Fibroblast of lung (primary cell): ENCODE results near the gene GNS. TPM values are rescaled to one million over a fixed set of nuclear protein-coding genes. Genes with fewer than 3 reads are reported as not detected.

Experiments used
- DNase-seq, 2 donors: peaks; one replicate each; pipeline versions ENCODE4 v3.0.0 to v3.0.0-alpha.2; 2010; ENCODE audit warnings: low read depth in 2 of 2
- H2AFZ ChIP-seq: 2 replicates; pipeline ENCODE4 v1.5.1; 2012; ENCODE audit warnings: low read length, control low read depth, inconsistent platforms
- H3K27ac ChIP-seq: 2 replicates; pipeline ENCODE4 v1.5.1; 2011; ENCODE audit warnings: low read length, control low read depth; ENCODE audit not compliant: insufficient read depth
- H3K27me3 ChIP-seq: 2 replicates; pipeline ENCODE4 v1.5.1; 2011; ENCODE audit warnings: mild to moderate bottlenecking, low read length; ENCODE audit not compliant: control insufficient read depth, insufficient read depth
- H3K36me3 ChIP-seq: 2 replicates; pipeline ENCODE4 v1.5.1; 2011; ENCODE audit warnings: low read length; ENCODE audit not compliant: control insufficient read depth, insufficient read depth
- H3K4me1 ChIP-seq: 2 replicates; pipeline ENCODE4 v1.5.1; 2011; ENCODE audit warnings: low read length; ENCODE audit not compliant: control insufficient read depth, insufficient read depth; ENCODE audit errors: extremely low read depth
- H3K4me2 ChIP-seq: 2 replicates; pipeline ENCODE4 v1.5.1; 2011; ENCODE audit warnings: low read length, control low read depth; ENCODE audit not compliant: insufficient read depth; ENCODE audit errors: extremely low read depth
- H3K4me3 ChIP-seq, 4 experiments: fragments of 200-600 bp in 1 of 4; sonication (generic) in 1 of 4; replicated peaks in 1 of 4; 2 replicates each; pipeline ENCODE4 v1.5.1; 2011 to 2016; ENCODE audit warnings: low read length in 4 of 4, low read depth in 3 of 4, mild to moderate bottlenecking in 3 of 4, control low read depth in 2 of 4, inconsistent platforms in 1 of 4, mixed read lengths in 1 of 4; ENCODE audit not compliant: insufficient read depth in 1 of 4; ENCODE audit errors: control extremely low read depth in 1 of 4
- H3K79me2 ChIP-seq: 2 replicates; pipeline ENCODE4 v1.5.1; 2012; ENCODE audit warnings: mild to moderate bottlenecking, low read length, inconsistent platforms; ENCODE audit not compliant: control insufficient read depth, insufficient read depth
- H3K9ac ChIP-seq: 2 replicates; pipeline ENCODE4 v1.5.1; 2011; ENCODE audit warnings: mild to moderate bottlenecking, low read length, control low read depth; ENCODE audit not compliant: insufficient read depth
- H3K9me3 ChIP-seq: 2 replicates; pipeline ENCODE4 v1.5.1; 2012; ENCODE audit warnings: low read depth, low read length; ENCODE audit not compliant: control insufficient read depth, insufficient read depth
- H4K20me1 ChIP-seq: 2 replicates; pipeline ENCODE4 v1.5.1; 2011; ENCODE audit warnings: low read length; ENCODE audit not compliant: control insufficient read depth, insufficient read depth; ENCODE audit errors: extremely low read depth
- EZH2 ChIP-seq: IDR thresholded peaks from 2 replicates; pipeline ENCODE4 v1.5.1; 2012; ENCODE audit warnings: low read length, control low read depth, mild to moderate bottlenecking; ENCODE audit errors: missing control alignments
- polyA plus RNA-seq, 2 donors: library from polyadenylated mRNA; depleted of rRNA in 1 of 2; stranded (reverse) in 1 of 2; unstranded in 1 of 2; fragments of >200 nt; gene quantifications; 2 replicates each; pipeline ENCODE4 v1.2.1, GENCODE V29; 2011 to 2012; ENCODE audit warnings: missing spikeins in 1 of 2
- total RNA-seq: library from RNA; depleted of rRNA; stranded (reverse); fragments of >200 nt; gene quantifications from 2 replicates; pipeline ENCODE4 v1.2.1, GENCODE V29; 2014
- TF ChIP-seq, protein P1 (sequence below), 2 donors: IDR thresholded peaks in 1 of 2; conservative IDR thresholded peaks in 1 of 2; 1 replicate in 1 of 2; 2 replicates in 1 of 2; pipeline ENCODE4 v1.5.1; 2011 to 2012; ENCODE audit warnings: low read length in 2 of 2, control low read depth in 1 of 2, inconsistent platforms in 1 of 2, low read depth in 1 of 2, mild to moderate bottlenecking in 1 of 2

Gene GNS
- total and polyA plus RNA-seq, 2 donors (not counting 1 experiment from before 2014, with no cell fraction given), result 219 to 249 TPM

DNA sequence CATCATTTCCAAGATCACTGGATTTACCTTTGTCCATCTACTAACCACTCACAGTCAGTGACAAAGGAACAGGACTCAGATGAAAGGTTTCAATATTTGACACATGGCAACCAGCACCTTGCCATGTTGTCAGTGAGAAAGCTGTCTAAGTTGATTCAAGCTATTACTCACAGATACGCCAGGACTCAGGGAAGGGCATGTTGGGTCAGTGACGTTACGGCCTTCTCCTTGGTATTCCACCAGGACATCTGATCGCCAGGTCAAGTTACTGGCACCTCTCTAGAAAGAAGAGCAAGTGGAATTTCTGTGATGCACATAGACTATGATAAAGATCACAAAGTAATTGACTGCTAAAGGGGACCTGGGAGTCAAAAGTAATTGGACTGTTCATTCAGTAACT lies 36.4 kb downstream of the GNS start:
- Histone ChIP-seq H3K9me3 (no peaks in the 10 kb centered on the region), H3K4me1 (no peaks in the 10 kb centered on the region), H2AFZ (no peak overlapping the region), H3K4me2 (no peak overlapping the region), H3K4me3 (no peak overlapping the region), H3K79me2 (no peaks in the 10 kb centered on the region), H3K36me3 (peaks cover 4% of the 10 kb centered on the region), H3K27me3 (no peaks in the 10 kb centered on the region), H4K20me1 (no peaks in the 10 kb centered on the region), H3K27ac (no peak overlapping the region), H3K9ac (no peak overlapping the region)
- no peak for DNase-seq
- TF ChIP-seq EZH2, result no peak
- TF ChIP-seq, protein P1, sequence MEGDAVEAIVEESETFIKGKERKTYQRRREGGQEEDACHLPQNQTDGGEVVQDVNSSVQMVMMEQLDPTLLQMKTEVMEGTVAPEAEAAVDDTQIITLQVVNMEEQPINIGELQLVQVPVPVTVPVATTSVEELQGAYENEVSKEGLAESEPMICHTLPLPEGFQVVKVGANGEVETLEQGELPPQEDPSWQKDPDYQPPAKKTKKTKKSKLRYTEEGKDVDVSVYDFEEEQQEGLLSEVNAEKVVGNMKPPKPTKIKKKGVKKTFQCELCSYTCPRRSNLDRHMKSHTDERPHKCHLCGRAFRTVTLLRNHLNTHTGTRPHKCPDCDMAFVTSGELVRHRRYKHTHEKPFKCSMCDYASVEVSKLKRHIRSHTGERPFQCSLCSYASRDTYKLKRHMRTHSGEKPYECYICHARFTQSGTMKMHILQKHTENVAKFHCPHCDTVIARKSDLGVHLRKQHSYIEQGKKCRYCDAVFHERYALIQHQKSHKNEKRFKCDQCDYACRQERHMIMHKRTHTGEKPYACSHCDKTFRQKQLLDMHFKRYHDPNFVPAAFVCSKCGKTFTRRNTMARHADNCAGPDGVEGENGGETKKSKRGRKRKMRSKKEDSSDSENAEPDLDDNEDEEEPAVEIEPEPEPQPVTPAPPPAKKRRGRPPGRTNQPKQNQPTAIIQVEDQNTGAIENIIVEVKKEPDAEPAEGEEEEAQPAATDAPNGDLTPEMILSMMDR (conservative IDR thresholded peaks at IDR 0.05 in 1 of 2, IDR thresholded peaks at IDR 0.05 in 1 of 2; ENCODE audit: low read depth in 1 of 2, low read length in 2 of 2), result no peak

DNA sequence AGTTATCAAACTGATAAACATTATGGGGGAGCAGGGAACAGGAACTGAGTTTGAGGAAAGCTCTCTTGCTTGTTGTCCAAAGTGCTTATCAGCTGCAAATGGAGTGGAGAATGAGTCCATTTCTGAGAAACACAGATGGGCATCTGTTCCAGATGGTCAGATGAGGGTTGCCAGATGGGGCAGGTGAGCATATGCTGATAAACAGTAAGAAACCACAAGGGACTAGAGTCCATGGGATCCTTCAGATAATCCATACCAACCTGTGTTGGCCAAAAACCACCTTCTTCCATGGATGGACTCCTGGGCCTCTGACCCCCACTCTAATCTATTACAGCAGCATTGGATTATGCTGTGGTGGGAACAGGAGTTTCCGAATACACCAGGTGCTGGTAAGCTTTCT lies 38.3 kb downstream of the GNS start:
- no peaks in the 10 kb centered on the region for H3K4me1 ChIP-seq
- no peak overlapping the region for H3K4me3 ChIP-seq
- no peaks in the 10 kb centered on the region for H4K20me1 ChIP-seq
- H3K9ac ChIP-seq, result no peak overlapping the region
- TF ChIP-seq EZH2, result no peak
- TF ChIP-seq, protein P1 (conservative IDR thresholded peaks at IDR 0.05 in 1 of 2, IDR thresholded peaks at IDR 0.05 in 1 of 2; ENCODE audit: low read depth in 1 of 2, low read length in 2 of 2), result no peak
- no peaks in the 10 kb centered on the region for H3K79me2 ChIP-seq
- no peak overlapping the region for H2AFZ ChIP-seq
- peaks cover 7% of the 10 kb centered on the region for H3K36me3 ChIP-seq
- H3K27ac ChIP-seq, result no peak overlapping the region
- H3K27me3 ChIP-seq, result no peaks in the 10 kb centered on the region
- H3K9me3 ChIP-seq, result no peaks in the 10 kb centered on the region
- DNase-seq, result no peak
- H3K4me2 ChIP-seq, result no peak overlapping the region

DNA sequence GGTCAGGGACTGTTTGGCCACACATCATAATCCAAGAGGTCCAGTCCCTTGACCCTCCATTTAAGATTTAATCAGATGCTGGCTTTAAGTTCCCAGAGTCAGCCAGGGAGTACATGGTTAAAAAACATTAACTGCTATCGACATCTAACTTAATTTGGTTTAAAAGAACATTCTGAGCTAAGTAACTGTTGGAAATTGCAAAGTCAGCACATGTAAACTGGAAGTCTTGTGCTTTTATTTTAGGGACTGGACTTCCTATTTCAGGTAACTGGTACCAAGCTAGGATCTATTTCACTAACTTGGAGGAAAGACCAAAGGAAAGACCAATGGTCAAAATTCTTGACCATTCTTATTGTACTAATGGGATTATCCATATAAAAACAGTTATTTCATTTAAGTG lies 40.6 kb downstream of the GNS start:
- Histone ChIP-seq H2AFZ (no peak overlapping the region), H3K9me3 (no peaks in the 10 kb centered on the region), H3K36me3 (peaks cover 7% of the 10 kb centered on the region), H3K4me3 (no peak overlapping the region), H3K9ac (no peak overlapping the region), H3K4me1 (no peaks in the 10 kb centered on the region), H3K27me3 (no peaks in the 10 kb centered on the region), H3K27ac (no peak overlapping the region), H3K79me2 (no peaks in the 10 kb centered on the region), H4K20me1 (no peaks in the 10 kb centered on the region), H3K4me2 (no peak overlapping the region)
- TF ChIP-seq, protein P1 (conservative IDR thresholded peaks at IDR 0.05 in 1 of 2, IDR thresholded peaks at IDR 0.05 in 1 of 2; ENCODE audit: low read depth in 1 of 2, low read length in 2 of 2), result no peak
- TF ChIP-seq EZH2, result no peak
- DNase-seq, result no peak
